Spleen (tissue), 11 donors: ENCODE measurements around the gene PXYLP1. TPM values are rescaled to one million over a fixed set of nuclear protein-coding genes. Genes with fewer than 3 reads are reported as not detected.

ENCODE experiments used
- DNase-seq: peaks from one replicate; pipeline ENCODE4 v3.0.0-alpha.2; 2020
- H3K27ac ChIP-seq, 8 donors: fragments of 200-600 bp; sonication (generic) in 7 of 8; 1 replicate in 4 of 8; 2 replicates in 4 of 8; pipeline versions ENCODE4 v1.5.0 to v1.8.0; 2016 to 2021; ENCODE audit warnings: inconsistent platforms in 4 of 8, mild to moderate bottlenecking in 4 of 8, moderate library complexity in 1 of 8
- H3K27me3 ChIP-seq, 7 donors: fragments of 200-600 bp; sonication (generic) in 6 of 7; replicated peaks in 1 of 7; 1 replicate in 4 of 7; 2 replicates in 3 of 7; pipeline versions ENCODE4 v1.5.0 to v1.8.0; 2016 to 2021; ENCODE audit warnings: inconsistent platforms in 3 of 7, mild to moderate bottlenecking in 1 of 7
- H3K36me3 ChIP-seq, 6 donors: fragments of 200-600 bp; sonication (generic) in 5 of 6; 1 replicate in 4 of 6; 2 replicates in 2 of 6; pipeline versions ENCODE4 v1.5.0 to v1.8.0; 2016 to 2021; ENCODE audit warnings: inconsistent platforms in 2 of 6
- H3K4me1 ChIP-seq, 6 donors: fragments of 200-600 bp; sonication (generic) in 5 of 6; 1 replicate in 3 of 6; 2 replicates in 3 of 6; pipeline versions ENCODE4 v1.5.0 to v1.8.0; 2016 to 2021; ENCODE audit warnings: inconsistent platforms in 3 of 6
- H3K4me3 ChIP-seq, 8 donors: fragments of 200-600 bp; sonication (generic) in 7 of 8; 1 replicate in 4 of 8; 2 replicates in 4 of 8; pipeline versions ENCODE4 v1.5.0 to v1.8.0; 2016 to 2021; ENCODE audit warnings: inconsistent platforms in 4 of 8, mild to moderate bottlenecking in 4 of 8, moderate library complexity in 2 of 8
- H3K9me3 ChIP-seq, 8 donors: fragments of 200-600 bp; sonication (generic) in 7 of 8; 1 replicate in 4 of 8; 2 replicates in 4 of 8; pipeline versions ENCODE4 v1.5.0 to v1.8.0; 2016 to 2021; ENCODE audit warnings: inconsistent platforms in 4 of 8
- CTCF ChIP-seq, 11 experiments: fragments of 200-600 bp in 7 of 11; fragments of 450-650 bp in 4 of 11; sonication (generic) in 4 of 11; IDR thresholded peaks in 8 of 11; conservative IDR thresholded peaks in 3 of 11; 1 replicate in 7 of 11; 2 replicates in 4 of 11; pipeline versions ENCODE4 v1.4.0 to v1.8.0; 2016 to 2021; ENCODE audit warnings: antibody characterized with exemption in 11 of 11, inconsistent platforms in 4 of 11, mild to moderate bottlenecking in 1 of 11
- POLR2A ChIP-seq, 3 donors: fragments of 450-650 bp; IDR thresholded peaks; one replicate each; pipeline ENCODE4 v1.5.1; 2017; ENCODE audit warnings: antibody characterized with exemption in 3 of 3, mild to moderate bottlenecking in 1 of 3
- POLR2AphosphoS5 ChIP-seq, 3 donors: sonication (generic); formaldehyde crosslinking; IDR thresholded peaks; one replicate each; pipeline ENCODE4 v1.5.1; 2017; ENCODE audit warnings: antibody characterized with exemption in 3 of 3
- WGBS, 5 donors: extraction: QIAGEN DNeasy Blood & Tissue Kit in 3 of 5; methylation state at CpG; one replicate each; pipeline versions ENCODE4 v1.1.5 to v1.1.7; 2013 to 2018; 5-methylcytosine and 5-hydroxymethylcytosine counted together
- intact Hi-C: fragments of 100-400 bp; cut with DNase I; formaldehyde crosslinking; loops from one replicate; pipeline ENCODE4 v1.15.0; 2023; ENCODE audit warnings: low total_unique reads
- polyA plus RNA-seq, 3 donors: library from polyadenylated mRNA; stranded (reverse); fragments of 200-250 nt; gene quantifications; one replicate each; pipeline ENCODE4 v1.2.1, GENCODE V29; 2013
- total RNA-seq, 7 donors: library from RNA; depleted of rRNA in 3 of 7; stranded (reverse); fragments of >200 nt in 3 of 7; fragmentation: NEBNext Ultra II Directional in 4 of 7; extraction: Animal tissue kit (Norgen Biotek cat#: 25700) in 4 of 7; gene quantifications; one replicate each; pipeline versions ENCODE4 v1.1.0 to v1.2.1, GENCODE V29; 2016 to 2021
- donor health status: healthy with polysubstance abuse.
- donor health status: DM: no; HTN: no; CAD: no; lungs with moderate emphysema.
- donor health status: DM: no; HTN: no; CAD: no.
- donor health status: Bipolar disorder and iron deficiency.
- donor health status: healthy.
- donor health status: DM: no; HTN: no; CAD: no.
- donor health status: DM: yes; HTN: yes; CAD: no.

PXYLP1 gene
- total and polyA plus RNA-seq, 10 donors = 2.9 to 15.6 (median 7.4) TPM

DNA sequence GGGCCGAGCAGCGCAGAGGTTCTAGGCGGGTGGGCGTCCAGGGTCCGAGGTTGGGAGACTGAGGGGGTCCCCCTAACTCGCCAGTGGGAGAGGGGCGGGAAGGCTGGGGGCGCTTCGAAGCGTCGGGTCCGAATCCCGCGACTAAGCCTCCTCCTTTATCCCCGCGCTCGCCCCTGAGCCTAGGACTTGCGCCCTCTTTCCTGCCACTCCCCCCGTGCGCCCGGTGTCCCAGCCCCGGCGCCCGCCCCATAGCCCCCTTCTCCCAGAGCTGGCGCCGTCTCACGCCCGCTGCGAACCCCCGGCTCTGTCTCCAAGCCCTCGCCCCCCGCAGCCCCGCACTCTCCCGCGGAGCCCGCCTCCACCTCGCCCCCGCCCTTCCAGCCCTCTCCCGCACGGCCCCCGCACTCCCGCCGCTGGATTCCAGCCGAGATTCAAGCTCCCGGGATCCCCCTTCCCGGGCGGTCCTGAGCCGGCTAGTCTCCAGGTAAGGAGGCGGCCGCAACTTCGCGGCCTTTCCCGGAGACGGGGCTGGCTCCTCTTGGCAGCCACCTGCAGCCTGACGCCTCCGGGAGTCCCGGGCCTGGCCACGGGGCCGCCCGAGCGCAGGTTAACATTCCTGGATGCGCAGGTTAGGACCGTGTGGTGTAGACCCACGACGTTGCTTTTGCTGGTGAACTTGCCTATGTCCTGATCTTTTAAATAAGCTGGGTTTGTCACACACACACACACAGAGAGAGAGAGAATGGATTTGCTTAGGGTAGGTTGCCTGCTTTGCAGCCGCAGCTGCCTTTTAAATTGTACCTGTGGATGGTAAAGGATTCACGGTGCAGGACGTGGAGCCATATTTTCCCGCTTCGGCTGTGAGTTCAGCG is 563 bp downstream of the PXYLP1 start:
- 1 to 4% (median 2%) methylated on average over 55 to 71 of the region's 71 CpGs for WGBS, 5 donors
- Histone ChIP-seq H3K4me3 (peak overlapping the region; percentile 67 to 91 (median 78)), H3K36me3 (peaks cover 0 to 10% (median 0%) of the 10 kb centered on the region in 6 donors), H3K27ac (peak overlapping the region in 5 of 8 donors; percentile 84 to 98 (median 96)), H3K4me1 (peaks cover 9 to 53% (median 25%) of the 10 kb centered on the region in 6 donors), H3K27me3 (no peaks in the 10 kb centered on the region), H3K9me3 (no peaks in the 10 kb centered on the region)
- TF ChIP-seq CTCF (IDR thresholded peaks at IDR 0.05 in 8 of 11, conservative IDR thresholded peaks at IDR 0.05 in 3 of 11) (no peak), POLR2A (IDR thresholded peaks at IDR 0.05) (no peak), POLR2AphosphoS5 (IDR thresholded peaks at IDR 0.05) (no peak)
- intact Hi-C loops = no loop called here
- DNase-seq = peak; percentile 90

- no peak overlapping the region for H3K4me3 ChIP-seq
- H3K27ac ChIP-seq = no peak overlapping the region
- H3K36me3 ChIP-seq = peaks cover 0 to 14% (median 0%) of the 10 kb centered on the region in 6 donors
- H3K9me3 ChIP-seq = no peaks in the 10 kb centered on the region
- H3K4me1 ChIP-seq = peaks cover 9 to 65% (median 25%) of the 10 kb centered on the region in 6 donors
- intact Hi-C loops = no loop called here
- no peaks in the 10 kb centered on the region for H3K27me3 ChIP-seq
- TF ChIP-seq POLR2A (IDR thresholded peaks at IDR 0.05) (no peak), CTCF (IDR thresholded peaks at IDR 0.05 in 8 of 11, conservative IDR thresholded peaks at IDR 0.05 in 3 of 11) (no peak), POLR2AphosphoS5 (IDR thresholded peaks at IDR 0.05) (no peak)
- 73 to 88% (median 84%) methylated on average over 9 of the region's 9 CpGs for WGBS, 5 donors
- DNase-seq = no peak
These were observed 2.0 kb downstream of the PXYLP1 start for GRCh38 chr3:141233457-141234161.

DNA sequence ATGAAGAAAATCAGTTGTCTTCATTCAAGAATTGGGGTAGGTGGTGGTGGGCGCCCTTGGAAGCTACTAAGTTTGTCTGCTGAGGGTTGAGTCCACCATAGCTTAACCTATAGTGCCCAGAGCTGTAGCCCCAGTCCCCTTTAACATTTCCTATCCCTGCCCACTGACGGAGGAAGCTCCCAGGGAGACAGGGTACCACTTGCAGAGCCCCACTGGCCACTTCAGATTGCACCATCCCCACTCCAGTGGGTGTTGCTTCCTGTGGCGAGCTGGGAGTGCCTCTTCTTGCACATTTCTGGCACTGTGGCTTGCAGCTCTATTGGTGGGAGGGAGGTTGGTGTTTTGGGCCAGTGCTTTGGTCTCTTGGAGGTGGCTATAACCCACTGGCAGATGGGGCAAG is 2.7 kb downstream of the PXYLP1 start:
- Histone ChIP-seq H3K9me3 (no peaks in the 10 kb centered on the region), H3K36me3 (peaks cover 0 to 14% (median 0%) of the 10 kb centered on the region in 6 donors), H3K4me3 (no peak overlapping the region), H3K27ac (peak overlapping the region in 2 of 8 donors; percentile 7 to 14), H3K27me3 (no peaks in the 10 kb centered on the region), H3K4me1 (peaks cover 9 to 65% (median 25%) of the 10 kb centered on the region in 6 donors)
- WGBS, 5 donors = 41 to 67% (median 58%) methylated on average over 2 to 3 of the region's 3 CpGs
- intact Hi-C loops = no loop called here
- TF ChIP-seq CTCF (IDR thresholded peaks at IDR 0.05 in 8 of 11, conservative IDR thresholded peaks at IDR 0.05 in 3 of 11) = no peak
- no peak for TF ChIP-seq POLR2A (IDR thresholded peaks at IDR 0.05)
- TF ChIP-seq POLR2AphosphoS5 (IDR thresholded peaks at IDR 0.05) = no peak
- DNase-seq = no peak
